NB4 (cell line): ENCODE measurements around the gene SCAI.
"Not testable (repeated sequence)": the region's sequence is repeated elsewhere in the genome, so short reads cannot be mapped to it uniquely, and the experiment has no call there.

ENCODE experiments used
- DNase-seq: peaks from one replicate; pipeline ENCODE4 v3.0.0; 2010; ENCODE audit warnings: low read depth
- H3K4me3 ChIP-seq: one replicate; pipeline ENCODE4 v1.5.1; 2011; ENCODE audit warnings: mild to moderate bottlenecking, low read depth, low read length, moderate library complexity
- MYC ChIP-seq: IDR thresholded peaks from 2 replicates; pipeline ENCODE4 v1.6.1; 2011; ENCODE audit warnings: low read depth, low read length
- POLR2A ChIP-seq: IDR thresholded peaks from 2 replicates; pipeline ENCODE4 v1.6.1; 2011; ENCODE audit warnings: mild to moderate bottlenecking; ENCODE audit not compliant: insufficient read length; ENCODE audit errors: extremely low read depth
- TF ChIP-seq, protein P1 (sequence below): IDR thresholded peaks from one replicate; pipeline ENCODE4 v1.5.1; 2012; ENCODE audit warnings: low read depth, low read length
- TF ChIP-seq, protein P2 (sequence below): IDR thresholded peaks from 2 replicates; pipeline ENCODE4 v1.6.1; 2011; ENCODE audit warnings: low read depth, low read length

Gene SCAI

DNA sequence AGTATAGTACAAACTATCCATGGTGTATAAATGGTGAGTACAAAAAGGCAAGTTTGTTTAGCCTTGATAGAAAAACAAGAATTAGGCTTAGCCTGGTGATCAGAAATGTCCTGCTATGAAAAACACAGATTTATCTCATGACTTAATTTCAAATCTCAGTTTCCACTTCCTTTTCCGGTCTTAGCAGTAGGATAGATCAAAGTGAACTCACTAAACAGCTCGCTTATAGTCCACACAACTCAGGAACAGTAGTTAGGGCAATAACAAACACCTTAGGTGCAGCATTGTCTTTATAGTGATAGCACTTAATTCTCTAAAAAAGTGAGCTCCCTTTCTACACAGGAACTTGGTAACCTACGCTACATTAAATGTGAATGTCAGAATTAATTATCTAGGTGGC is 213.9 kb downstream of the SCAI start:
- H3K4me3 ChIP-seq = no peak overlapping the region
- DNase-seq = no peak
- TF ChIP-seq, protein P1, sequence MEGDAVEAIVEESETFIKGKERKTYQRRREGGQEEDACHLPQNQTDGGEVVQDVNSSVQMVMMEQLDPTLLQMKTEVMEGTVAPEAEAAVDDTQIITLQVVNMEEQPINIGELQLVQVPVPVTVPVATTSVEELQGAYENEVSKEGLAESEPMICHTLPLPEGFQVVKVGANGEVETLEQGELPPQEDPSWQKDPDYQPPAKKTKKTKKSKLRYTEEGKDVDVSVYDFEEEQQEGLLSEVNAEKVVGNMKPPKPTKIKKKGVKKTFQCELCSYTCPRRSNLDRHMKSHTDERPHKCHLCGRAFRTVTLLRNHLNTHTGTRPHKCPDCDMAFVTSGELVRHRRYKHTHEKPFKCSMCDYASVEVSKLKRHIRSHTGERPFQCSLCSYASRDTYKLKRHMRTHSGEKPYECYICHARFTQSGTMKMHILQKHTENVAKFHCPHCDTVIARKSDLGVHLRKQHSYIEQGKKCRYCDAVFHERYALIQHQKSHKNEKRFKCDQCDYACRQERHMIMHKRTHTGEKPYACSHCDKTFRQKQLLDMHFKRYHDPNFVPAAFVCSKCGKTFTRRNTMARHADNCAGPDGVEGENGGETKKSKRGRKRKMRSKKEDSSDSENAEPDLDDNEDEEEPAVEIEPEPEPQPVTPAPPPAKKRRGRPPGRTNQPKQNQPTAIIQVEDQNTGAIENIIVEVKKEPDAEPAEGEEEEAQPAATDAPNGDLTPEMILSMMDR = no peak
- TF ChIP-seq POLR2A = no peak
- TF ChIP-seq, protein P2, sequence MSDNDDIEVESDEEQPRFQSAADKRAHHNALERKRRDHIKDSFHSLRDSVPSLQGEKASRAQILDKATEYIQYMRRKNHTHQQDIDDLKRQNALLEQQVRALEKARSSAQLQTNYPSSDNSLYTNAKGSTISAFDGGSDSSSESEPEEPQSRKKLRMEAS = no peak
- TF ChIP-seq MYC = no peak

DNA sequence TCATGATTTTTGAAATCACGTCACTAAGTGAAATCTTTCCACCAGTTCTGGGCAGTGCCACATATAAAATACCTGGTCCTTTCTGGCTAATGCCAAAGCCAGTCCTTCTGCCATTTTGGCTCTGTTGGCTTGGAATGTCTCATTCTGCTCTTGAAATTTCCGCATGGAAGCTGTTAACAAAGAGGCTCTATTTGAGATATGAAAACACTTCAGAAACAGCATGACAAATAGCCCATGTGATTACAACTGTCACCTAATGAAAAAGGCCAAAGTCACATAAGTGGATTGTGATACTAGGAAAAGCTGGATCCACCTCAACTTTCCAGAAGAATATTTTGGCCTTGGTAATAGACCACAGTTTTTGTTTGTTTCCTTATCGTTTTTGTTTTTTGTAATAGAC is 215.2 kb downstream of the SCAI start:
- TF ChIP-seq, protein P2 = no peak
- TF ChIP-seq MYC = no peak
- TF ChIP-seq, protein P1 = no peak
- TF ChIP-seq POLR2A = no peak
- no peak overlapping the region for H3K4me3 ChIP-seq
- DNase-seq = no peak

DNA sequence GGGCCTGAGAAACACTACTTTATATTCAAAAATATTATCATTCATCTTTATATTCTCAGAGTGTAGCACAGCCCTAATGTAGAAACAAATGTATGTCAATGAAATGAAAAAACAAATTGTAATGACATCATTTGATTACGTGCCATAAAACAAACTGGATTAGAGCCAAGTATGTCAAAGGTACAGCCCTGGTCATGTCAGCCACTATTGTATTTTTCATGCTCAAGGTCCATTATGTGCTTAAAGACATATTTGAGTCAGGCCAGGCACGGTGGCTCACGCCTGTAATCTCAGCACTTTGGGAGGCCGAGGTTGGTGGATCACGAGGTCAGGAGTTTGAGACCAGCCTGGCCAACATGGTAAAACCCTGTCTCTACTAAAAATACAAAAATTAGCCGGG is 222.9 kb downstream of the SCAI start:
- DNase-seq, H3K4me3 ChIP-seq: not testable (repeated sequence)

DNA sequence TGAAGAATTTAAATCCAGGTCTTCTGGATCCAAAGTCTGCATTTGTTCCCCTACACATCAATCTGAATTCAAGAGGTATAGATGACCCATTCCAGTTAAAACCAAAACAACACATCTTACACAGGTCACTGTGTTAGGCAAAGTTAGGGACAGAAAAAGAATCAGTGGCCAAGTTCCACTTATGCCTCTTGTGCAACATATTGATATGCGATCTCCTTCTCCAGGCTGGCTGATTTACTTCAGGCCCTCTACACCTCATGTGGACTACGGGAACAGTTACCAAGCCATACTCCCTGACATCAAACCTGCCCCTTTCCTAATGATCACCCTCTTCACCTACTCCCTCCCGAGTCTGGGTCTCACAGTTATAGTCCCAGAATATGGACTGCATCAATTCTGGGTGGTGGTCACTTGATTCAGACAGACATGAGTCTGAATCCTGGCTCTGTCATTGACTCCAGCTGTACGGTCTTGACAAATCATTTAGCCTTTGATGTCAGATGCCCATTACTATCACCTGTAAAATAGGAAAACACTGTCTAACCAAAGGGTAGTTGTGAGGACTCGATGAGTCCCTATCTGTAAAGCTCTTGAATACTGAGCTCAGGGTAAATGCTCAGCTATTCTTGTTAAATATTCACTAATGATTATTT is 228.4 kb downstream of the SCAI start:
- H3K4me3 ChIP-seq = no peak overlapping the region
- DNase-seq = no peak

DNA sequence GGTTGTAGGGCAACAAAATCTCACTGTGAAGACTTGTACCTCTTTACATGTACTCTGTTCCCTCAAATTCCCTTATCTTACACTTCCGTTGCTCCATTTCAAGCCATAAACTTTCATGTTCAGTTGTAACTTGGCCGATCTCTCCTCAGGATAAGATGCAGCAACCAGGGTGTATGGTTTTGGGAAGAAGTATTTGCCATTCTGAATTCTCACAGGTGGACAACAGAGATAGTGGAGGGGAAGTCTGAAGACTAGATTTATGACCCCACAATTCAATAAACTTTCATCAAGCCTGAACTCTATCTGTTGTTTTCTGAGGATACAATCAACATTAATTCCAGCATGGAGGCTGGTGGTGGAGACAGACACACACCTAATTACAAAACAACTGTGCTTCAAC is 229.9 kb downstream of the SCAI start:
- no peak overlapping the region for H3K4me3 ChIP-seq
- no peak for DNase-seq
- TF ChIP-seq, protein P1 = no peak
- TF ChIP-seq MYC = no peak
- TF ChIP-seq, protein P2 = no peak
- no peak for TF ChIP-seq POLR2A

More for the DNA sequence above, 228.4 kb downstream of the SCAI start:
- TF ChIP-seq, protein P1 = no peak
- no peak for TF ChIP-seq MYC
- TF ChIP-seq, protein P2 = no peak
- no peak for TF ChIP-seq POLR2A

DNA sequence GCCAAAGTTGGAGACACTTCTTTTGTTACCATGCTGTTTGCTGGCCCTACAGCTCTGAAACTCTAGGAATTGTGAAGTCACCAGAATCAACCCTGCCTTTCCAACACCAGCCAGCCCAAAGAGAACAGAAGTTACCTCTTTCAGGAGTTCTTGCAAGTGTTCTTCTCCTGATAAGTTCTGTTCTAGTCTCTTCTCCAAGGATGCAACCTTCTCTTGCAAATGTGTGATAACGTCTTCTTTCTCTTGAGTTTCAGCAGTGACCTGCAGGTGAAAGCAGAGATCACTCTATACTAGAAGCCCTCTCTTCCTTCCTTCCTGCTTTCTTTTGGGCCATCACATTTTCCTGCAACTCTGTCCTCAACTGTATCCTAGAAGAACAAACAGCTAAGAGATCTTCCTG is 231.6 kb downstream of the SCAI start:
- no peak overlapping the region for H3K4me3 ChIP-seq
- no peak for DNase-seq
- TF ChIP-seq, protein P1 = no peak
- TF ChIP-seq POLR2A = no peak
- no peak for TF ChIP-seq MYC
- TF ChIP-seq, protein P2 = no peak
